ENCODE results near the gene SOS2.

- TF ChIP-seq, protein P1, sequence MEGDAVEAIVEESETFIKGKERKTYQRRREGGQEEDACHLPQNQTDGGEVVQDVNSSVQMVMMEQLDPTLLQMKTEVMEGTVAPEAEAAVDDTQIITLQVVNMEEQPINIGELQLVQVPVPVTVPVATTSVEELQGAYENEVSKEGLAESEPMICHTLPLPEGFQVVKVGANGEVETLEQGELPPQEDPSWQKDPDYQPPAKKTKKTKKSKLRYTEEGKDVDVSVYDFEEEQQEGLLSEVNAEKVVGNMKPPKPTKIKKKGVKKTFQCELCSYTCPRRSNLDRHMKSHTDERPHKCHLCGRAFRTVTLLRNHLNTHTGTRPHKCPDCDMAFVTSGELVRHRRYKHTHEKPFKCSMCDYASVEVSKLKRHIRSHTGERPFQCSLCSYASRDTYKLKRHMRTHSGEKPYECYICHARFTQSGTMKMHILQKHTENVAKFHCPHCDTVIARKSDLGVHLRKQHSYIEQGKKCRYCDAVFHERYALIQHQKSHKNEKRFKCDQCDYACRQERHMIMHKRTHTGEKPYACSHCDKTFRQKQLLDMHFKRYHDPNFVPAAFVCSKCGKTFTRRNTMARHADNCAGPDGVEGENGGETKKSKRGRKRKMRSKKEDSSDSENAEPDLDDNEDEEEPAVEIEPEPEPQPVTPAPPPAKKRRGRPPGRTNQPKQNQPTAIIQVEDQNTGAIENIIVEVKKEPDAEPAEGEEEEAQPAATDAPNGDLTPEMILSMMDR (IDR thresholded peaks at IDR 0.05) = no peak
- TF ChIP-seq ZFX (IDR thresholded peaks at IDR 0.05; ENCODE audit: borderline replicate concordance) = no peak
Observed at GRCh38 chr14:50225067-50225973, 6.1 kb downstream of the SOS2 start.
